ENCODE data around the gene AMACR.

The AMACR gene

GRCh38 chr5:33939556-33940262, 68.1 kb downstream of the AMACR start:
- FAIRE-seq, result no peak
- no peak for TF ChIP-seq PAX5 (IDR thresholded peaks at IDR 0.05; ENCODE audit: insufficient read depth, low read length, severe bottlenecking)
- no peak for TF ChIP-seq TAF1 (IDR thresholded peaks at IDR 0.05; ENCODE audit: low read depth, low read length)
- TF ChIP-seq SPI1 (IDR thresholded peaks at IDR 0.05; ENCODE audit: low read depth, low read length), result no peak
- TF ChIP-seq POLR2AphosphoS5 (IDR thresholded peaks at IDR 0.05; ENCODE audit: low read depth, low read length), result no peak
- no peak for TF ChIP-seq POU2F2 (IDR thresholded peaks at IDR 0.05; ENCODE audit: low read depth, low read length)
- no peak for TF ChIP-seq POLR2A (IDR thresholded peaks at IDR 0.05; ENCODE audit: low read depth, low read length)
- no peak for DNase-seq (ENCODE audit: insufficient read length, low spot score)

GRCh38 chr5:33938881-33939280, 69.0 kb downstream of the AMACR start:
- FAIRE-seq (no peak), DNase-seq (ENCODE audit: insufficient read length, low spot score) (no peak)
- no peak for TF ChIP-seq POLR2A (IDR thresholded peaks at IDR 0.05; ENCODE audit: low read depth, low read length)
- no peak for TF ChIP-seq TAF1 (IDR thresholded peaks at IDR 0.05; ENCODE audit: low read depth, low read length)
- no peak for TF ChIP-seq PAX5 (IDR thresholded peaks at IDR 0.05; ENCODE audit: insufficient read depth, low read length, severe bottlenecking)
- no peak for TF ChIP-seq POLR2AphosphoS5 (IDR thresholded peaks at IDR 0.05; ENCODE audit: low read depth, low read length)
- TF ChIP-seq SPI1 (IDR thresholded peaks at IDR 0.05; ENCODE audit: low read depth, low read length), result no peak
- no peak for TF ChIP-seq POU2F2 (IDR thresholded peaks at IDR 0.05; ENCODE audit: low read depth, low read length)

- TF ChIP-seq TAF1 (IDR thresholded peaks at IDR 0.05; ENCODE audit: low read depth, low read length) (no peak), PAX5 (IDR thresholded peaks at IDR 0.05; ENCODE audit: insufficient read depth, low read length, severe bottlenecking) (no peak), POLR2A (IDR thresholded peaks at IDR 0.05; ENCODE audit: low read depth, low read length) (no peak), POU2F2 (IDR thresholded peaks at IDR 0.05; ENCODE audit: low read depth, low read length) (no peak), SPI1 (IDR thresholded peaks at IDR 0.05; ENCODE audit: low read depth, low read length) (no peak), POLR2AphosphoS5 (IDR thresholded peaks at IDR 0.05; ENCODE audit: low read depth, low read length) (no peak)
- FAIRE-seq (no peak), DNase-seq (ENCODE audit: insufficient read length, low spot score) (no peak)
Observed at GRCh38 chr5:33938507-33938796, 69.4 kb downstream of the AMACR start.

- DNase-seq (ENCODE audit: insufficient read length, low spot score), result no peak
- TF ChIP-seq PAX5 (IDR thresholded peaks at IDR 0.05; ENCODE audit: insufficient read depth, low read length, severe bottlenecking) (no peak), POU2F2 (IDR thresholded peaks at IDR 0.05; ENCODE audit: low read depth, low read length) (no peak), POLR2A (IDR thresholded peaks at IDR 0.05; ENCODE audit: low read depth, low read length) (no peak), POLR2AphosphoS5 (IDR thresholded peaks at IDR 0.05; ENCODE audit: low read depth, low read length) (no peak), SPI1 (IDR thresholded peaks at IDR 0.05; ENCODE audit: low read depth, low read length) (no peak), TAF1 (IDR thresholded peaks at IDR 0.05; ENCODE audit: low read depth, low read length) (no peak)
- no peak for FAIRE-seq
Observed at GRCh38 chr5:33937707-33938506, 69.9 kb downstream of the AMACR start.

GRCh38 chr5:33937017-33937706, 70.7 kb downstream of the AMACR start:
- FAIRE-seq (peak; percentile 38), DNase-seq (ENCODE audit: insufficient read length, low spot score) (no peak)
- TF ChIP-seq TAF1 (IDR thresholded peaks at IDR 0.05; ENCODE audit: low read depth, low read length) (no peak), PAX5 (IDR thresholded peaks at IDR 0.05; ENCODE audit: insufficient read depth, low read length, severe bottlenecking) (no peak), SPI1 (IDR thresholded peaks at IDR 0.05; ENCODE audit: low read depth, low read length) (no peak), POLR2A (IDR thresholded peaks at IDR 0.05; ENCODE audit: low read depth, low read length) (no peak), POLR2AphosphoS5 (IDR thresholded peaks at IDR 0.05; ENCODE audit: low read depth, low read length) (no peak), POU2F2 (IDR thresholded peaks at IDR 0.05; ENCODE audit: low read depth, low read length) (no peak)

- TF ChIP-seq TAF1 (IDR thresholded peaks at IDR 0.05; ENCODE audit: low read depth, low read length) (no peak), POLR2A (IDR thresholded peaks at IDR 0.05; ENCODE audit: low read depth, low read length) (no peak), POU2F2 (IDR thresholded peaks at IDR 0.05; ENCODE audit: low read depth, low read length) (no peak), PAX5 (IDR thresholded peaks at IDR 0.05; ENCODE audit: insufficient read depth, low read length, severe bottlenecking) (no peak), POLR2AphosphoS5 (IDR thresholded peaks at IDR 0.05; ENCODE audit: low read depth, low read length) (no peak), SPI1 (IDR thresholded peaks at IDR 0.05; ENCODE audit: low read depth, low read length) (no peak)
- no peak for DNase-seq (ENCODE audit: insufficient read length, low spot score)
Observed at GRCh38 chr5:33936381-33937016, 71.4 kb downstream of the AMACR start, which contains the start of gene RXFP3. Gene RXFP3 (plus strand): TSS chr5:33936386. CDS start chr5:33936741, 355 bp downstream.

More at GRCh38 chr5:33936381-33937016, 71.4 kb downstream of the AMACR start, which contains the start of gene RXFP3:
- FAIRE-seq, result no peak

Data from GM12891 (cell line).